GM18508 (cell line): ENCODE measurements around the gene HOXB1.
"Not testable (repeated sequence)": the region's sequence is repeated elsewhere in the genome, so short reads cannot be mapped to it uniquely, and the experiment has no call there.

Experiments
- ATAC-seq: cut with Tn5 transposase; IDR thresholded peaks from one replicate; pipeline ENCODE4 v1.9.1; 2021; ENCODE audit warnings: moderate number of reproducible peaks; ENCODE audit not compliant: insufficient read depth, unreplicated experiment

Gene HOXB1

DNA sequence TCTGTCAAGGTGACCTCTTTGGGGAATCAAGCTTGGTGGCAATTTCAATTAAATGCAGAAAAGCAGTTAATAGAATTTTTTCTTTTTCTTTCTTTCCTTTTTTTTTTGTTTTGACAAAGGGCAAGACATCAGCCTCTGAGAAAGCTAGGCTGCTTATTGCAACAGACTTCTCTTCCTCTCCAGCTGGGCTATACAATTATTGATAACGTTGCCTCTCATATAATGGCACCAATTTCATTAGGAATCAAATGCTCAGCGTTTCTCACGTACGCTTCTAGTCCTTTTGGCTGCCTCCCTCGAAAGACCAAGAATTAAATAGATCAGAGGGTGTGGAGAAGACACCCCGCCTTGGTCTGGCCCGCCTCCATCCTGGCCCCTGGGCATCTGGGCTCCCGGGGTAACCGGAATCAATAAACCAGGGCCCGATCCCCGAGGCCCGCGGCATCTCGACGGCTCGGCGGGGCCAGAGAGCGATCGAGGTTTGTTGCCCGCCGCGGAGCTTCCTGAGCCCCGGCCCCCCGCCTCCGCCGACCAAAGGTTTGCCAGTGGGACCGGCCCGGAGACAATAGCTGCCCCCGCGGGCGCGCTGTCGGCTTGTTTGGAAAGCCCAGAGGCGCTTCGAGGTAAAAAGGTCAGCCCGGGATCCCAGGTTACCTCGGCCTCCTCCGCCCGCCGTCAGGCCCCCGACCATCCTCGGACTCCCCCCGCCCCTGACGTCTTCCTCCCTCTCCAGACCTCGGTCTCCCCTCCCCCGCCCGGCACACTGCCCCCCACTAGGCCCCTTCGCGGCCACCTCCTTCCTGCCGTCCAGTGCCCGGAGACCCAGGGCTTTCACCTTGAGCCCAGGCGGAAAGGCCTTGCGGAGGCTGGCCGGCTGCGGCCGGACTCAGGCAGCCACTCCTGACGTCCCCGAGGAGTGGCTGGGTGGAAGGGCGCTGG lies 3.9 kb downstream of the HOXB1 start:
- no peak for ATAC-seq

DNA sequence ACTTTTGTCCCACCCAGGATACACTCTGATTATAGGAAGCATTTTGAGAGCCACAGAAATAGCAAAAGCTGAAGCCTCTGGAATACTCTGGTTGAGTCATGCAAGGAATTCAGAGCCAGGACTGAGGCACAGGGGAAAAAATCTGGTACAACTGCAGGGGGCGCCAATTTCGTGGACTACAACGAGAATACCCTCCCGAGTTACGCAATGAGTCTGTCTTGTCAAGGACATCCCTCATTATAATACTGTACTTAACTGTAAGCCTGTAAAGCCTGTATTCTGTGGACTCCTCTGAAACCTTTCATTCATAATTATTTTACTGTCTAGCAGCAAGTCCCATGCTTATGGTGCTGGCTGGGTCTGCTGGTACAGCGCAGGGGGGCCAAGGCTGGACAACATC lies 7.8 kb downstream of the HOXB1 start:
- no peak for ATAC-seq

DNA sequence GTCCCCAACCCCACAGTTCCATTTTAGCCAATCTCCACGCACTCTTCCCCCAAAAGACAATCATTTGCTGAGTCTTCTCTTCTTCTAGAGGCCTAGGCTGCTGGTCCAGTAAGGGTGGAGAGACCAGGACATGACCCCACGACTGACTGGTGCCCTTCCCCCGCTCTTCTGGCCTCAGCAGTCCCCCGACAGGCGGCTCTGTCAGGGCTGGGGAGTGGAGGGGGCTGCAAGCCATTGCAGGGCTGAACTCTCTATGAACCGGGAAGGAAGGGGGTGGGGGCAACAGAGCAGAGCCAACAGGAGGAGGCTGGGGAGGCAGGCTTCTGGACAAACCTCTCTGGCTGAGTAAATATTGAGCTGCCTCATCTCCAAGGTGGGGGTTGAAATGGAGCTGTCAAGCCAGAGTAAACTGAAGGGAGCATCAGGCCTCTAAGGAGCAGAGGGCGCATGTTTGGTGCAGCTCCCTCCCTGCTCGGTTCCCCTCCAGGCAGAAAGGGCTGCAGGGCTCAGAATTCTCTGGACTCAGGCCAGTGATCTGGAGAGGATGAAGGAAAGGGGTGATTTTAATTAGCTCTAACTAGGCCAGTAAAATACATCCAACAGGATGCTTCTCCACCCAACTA lies 8.7 kb downstream of the HOXB1 start:
- ATAC-seq: no peak

DNA sequence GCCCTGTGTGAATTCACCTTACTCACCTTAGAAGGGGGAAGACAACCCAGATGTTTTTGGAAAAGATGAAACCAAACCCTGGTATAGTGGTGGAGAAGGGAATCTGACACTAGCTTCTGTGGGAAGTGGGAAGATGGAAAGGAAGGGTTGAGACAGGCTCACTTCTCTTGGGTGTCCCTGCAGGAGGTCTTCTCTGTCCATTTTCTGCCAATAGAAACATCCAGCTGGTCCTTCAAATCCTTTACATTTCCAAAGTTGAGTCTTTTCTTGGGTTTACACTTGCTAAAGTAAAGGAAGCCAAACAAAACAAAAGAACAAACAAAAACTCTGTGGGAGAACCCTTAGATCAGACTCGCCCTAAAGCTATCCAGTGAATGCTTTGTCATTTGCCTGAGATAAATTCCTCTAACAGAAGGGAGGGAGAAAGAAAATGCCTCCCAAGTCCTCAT lies 10.2 kb downstream of the HOXB1 start:
- no peak for ATAC-seq

DNA sequence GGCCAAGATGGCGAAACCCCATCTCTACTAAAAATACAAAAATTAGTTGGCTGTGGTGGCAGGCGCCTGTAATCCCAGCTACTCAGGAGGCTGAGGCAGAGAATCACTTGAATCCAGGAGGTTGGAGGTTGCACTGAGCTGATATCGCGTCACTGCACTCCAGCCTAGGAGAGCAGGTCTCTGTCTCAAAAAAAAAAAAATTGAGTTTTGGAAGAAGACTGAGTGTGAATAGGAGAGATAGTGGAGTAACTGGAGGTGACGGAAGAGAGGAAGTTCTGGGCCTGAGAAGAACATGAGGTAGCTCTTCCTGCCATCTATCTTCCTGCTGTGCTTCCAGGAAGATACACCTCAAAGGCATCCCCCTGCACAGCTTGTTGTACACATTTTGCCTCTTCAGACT lies 11.4 kb downstream of the HOXB1 start:
- no peak for ATAC-seq

DNA sequence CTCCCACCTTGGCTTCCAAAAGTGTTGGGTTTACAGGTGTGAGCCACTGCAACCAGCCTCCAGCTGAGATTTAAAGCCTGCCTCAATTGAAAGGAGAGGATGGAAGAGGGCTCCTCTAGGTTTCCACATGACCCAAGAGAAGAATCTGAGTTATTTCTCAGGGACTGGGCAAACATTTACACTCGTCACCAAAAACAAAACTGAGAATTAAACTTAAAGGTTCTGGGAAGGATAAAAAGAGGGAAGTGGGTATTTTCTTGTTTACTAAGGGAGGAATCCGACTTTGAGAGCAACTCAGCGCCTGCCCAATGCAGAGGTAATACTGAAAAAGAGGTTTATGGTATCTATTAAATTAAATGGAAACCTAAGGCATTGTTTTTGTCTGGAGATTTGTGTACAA lies 13.3 kb downstream of the HOXB1 start:
- no peak for ATAC-seq

DNA sequence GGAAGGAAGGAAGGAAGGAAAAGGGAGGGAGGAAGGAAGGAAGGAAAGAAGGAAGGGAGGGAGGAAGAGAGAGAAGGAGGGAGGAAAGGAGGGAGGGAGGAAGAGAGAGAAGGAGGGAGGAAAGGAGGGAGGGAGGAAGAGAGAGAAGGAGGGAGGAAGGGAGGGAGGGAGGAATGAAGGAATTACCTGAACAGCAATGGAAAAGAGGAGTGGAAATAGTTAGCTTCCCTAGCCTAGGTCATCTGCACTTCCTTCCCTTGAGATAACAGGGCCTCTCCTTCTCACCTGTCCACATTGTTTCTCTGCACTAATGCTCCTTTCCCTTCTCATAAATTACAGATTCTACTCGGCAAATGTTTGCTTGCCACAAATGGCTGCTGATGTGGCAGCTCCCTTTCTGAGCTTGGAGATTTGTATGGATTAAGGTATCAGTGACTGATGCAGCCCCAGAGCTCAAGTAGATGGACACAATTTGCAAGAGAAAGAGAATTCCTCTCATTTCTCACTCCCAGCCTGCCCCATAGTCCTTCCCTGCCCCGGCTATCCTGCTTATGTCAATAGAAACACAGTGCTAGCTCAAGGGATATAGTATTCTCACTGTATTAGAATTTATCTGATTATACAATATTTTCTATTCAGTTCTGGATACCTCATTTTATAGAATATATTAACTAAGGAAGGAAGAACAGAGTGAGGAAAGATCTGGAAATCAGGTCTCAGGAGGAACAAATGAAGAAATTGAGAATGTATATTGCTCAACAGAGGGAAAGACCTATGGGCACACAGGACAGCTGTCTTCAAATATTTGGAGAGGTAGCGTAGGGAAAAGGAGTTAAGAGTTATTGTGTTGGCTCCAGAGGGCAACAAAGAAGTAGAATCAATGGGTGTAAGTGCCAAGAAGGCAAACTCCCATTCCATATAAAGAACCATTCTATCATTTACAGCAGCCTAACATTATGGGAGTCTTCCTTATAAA lies 14.6 kb downstream of the HOXB1 start:
- ATAC-seq: no peak

DNA sequence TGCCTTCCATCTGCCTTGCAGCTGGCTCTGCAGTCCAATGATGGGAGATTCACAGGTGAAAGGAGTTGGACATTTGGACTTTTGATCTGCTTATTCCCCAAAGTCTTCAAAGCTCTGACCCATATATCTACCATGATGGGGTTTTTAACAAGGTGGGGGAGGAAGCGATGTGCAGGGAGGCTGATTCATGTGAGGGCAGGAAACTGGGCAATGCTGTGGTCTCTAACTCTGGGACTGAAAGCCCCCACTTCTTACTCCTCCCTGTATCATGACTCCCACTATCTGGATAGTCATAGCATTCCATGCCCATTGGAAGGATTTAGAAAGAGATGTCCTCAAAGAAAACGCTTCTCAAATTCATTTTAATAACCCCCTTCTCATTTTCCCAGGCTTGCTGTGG lies 16.3 kb downstream of the HOXB1 start:
- ATAC-seq: no peak

DNA sequence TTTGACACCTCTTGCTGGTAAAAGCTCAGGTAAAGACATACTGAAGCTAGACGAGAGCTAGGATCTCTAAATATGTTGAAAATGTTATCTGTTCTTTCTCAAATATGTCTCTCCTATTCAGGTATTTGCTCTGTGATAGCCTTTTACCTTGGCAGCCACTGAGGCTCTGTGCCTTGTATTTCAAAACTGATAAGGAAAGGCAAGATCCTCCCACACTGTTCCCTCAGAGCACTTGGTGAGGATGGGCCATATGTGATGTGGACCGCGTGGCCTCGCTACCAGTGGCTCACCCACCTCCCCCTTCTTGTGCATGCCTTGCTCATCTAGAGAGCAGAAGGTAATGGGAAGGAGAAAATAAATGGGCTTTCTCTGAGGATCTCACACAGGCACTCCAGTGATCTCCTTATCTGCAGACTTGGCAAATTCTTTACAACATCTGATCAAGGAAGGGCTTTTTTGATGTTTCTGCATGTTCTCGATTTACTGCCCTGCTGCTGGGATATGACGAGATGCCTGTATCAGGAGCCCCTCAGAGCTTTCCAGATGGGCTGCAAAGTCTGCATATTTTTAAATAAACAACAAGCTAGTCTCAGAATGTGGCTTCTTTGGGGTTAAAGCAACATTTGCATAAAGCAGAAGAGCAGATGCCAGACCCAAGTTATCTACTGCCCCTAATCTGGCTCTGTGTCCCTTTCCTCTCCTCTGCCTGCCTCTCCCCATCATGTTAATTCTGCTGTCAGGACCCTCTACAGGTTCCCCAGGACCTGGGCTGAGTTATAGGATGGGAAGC lies 16.9 kb downstream of the HOXB1 start:
- no peak for ATAC-seq

DNA sequence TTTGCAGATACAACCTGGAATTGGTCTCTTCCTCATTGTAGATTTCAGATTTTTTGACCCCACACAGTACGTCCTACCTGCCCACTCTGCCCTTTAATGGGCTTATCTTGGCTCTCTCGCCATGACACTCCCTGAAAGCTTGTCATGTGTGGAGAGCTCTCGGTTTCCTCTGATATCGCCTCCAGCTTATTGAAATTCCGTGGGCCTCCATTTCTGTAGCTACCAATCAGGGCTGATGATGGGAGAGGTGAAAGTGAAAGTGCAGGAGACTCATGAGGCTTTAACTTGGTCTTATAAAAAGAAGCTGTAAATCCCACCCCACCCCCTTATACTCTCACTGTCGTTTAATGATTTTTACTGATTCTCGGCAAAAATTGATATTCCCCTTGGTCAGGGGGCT lies 17.7 kb downstream of the HOXB1 start:
- no peak for ATAC-seq

DNA sequence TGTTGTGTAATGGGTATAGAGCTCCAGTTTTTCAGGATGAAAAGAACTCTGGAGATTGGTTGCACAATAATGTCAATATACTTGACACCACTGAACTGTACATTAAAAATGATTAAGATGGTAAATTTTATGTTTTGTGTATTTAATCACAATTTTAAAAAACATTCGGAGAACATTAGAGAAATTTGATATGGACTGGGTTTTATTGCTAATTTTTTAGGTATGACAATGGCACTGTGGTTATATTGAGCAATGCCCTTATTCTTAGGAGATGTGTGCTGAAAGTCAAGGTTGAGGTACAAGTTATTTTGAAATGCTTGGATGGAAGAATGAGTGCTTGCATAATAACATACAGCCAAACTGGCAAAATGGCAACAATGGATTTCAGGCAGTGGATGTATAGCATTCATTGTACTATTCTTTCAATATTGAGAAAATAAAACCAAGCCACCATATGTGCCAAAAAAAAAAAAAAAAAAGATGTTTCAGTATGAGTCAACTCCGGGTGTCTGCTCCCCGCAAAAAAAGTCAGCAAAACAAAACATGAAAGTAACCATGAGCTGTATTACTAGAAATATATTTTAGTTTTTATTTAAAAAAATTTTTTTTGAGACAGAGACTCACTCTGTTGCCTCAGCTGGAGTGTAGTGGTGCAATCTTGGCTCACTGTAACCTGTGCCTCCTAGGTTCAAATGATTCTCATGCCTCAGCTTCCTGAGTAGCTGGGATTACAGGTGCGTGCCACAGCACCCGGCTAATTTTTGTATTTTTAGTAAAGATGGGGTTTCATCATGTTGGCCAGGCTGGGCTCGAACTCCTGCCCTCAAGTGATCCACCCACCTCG lies 19.8 kb downstream of the HOXB1 start:
- ATAC-seq: no peak

DNA sequence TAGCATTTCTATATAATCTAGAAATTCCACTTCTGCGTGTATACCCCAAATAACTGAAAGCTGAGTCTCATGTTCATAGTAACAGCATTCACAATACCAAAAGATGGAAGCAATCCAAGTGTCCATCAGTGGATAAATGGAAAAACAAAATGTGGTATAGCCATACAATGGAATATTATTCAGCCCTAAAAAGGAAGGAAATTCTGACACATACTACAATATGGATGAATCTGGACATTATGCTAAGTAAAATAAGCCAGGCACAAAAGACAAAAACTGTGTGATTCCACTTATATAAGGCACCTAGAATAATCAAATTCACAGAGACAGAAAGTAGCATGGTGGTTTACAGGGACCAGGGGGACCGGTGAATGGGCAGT lies 20.4 kb downstream of the HOXB1 start:
- no peak for ATAC-seq

DNA sequence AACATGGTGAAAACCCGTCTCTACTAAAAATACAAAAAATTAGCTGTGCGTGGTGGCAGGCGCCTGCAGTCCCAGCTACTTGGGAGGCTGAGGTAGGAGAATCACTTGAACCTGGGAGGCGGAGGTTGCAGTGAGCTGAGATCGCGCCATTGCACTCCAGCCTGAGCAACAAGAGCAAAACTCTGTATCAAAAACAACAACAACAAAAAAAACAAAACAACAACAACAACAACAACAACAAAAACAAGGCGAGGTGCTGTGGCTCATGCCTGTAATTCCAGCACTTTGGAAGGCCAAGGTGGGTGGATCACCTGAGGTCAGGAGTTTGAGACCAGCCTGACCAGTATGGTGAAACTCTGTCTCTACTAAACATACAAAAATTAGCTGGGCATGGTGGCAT lies 21.1 kb downstream of the HOXB1 start:
- not testable (repeated sequence) for ATAC-seq

DNA sequence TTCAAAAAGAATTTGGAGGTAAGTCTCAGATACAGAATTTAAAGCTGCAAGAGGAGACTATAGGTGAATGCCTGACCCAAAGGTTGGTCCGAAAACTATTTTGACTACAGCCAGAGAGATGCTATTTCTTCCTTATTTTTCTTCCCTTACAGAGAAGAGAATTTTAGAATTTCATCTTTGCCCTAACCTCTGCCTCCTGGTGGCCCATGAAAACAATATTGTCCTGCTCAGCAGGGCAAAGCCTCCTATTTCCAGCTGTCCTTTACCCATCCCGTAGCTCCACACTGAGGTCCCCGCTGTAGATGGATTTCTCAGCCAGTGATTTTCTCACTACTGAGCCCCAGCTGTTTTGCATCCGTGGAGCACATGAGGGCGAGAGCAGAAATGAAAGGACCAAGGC lies 24.6 kb downstream of the HOXB1 start:
- no peak for ATAC-seq

DNA sequence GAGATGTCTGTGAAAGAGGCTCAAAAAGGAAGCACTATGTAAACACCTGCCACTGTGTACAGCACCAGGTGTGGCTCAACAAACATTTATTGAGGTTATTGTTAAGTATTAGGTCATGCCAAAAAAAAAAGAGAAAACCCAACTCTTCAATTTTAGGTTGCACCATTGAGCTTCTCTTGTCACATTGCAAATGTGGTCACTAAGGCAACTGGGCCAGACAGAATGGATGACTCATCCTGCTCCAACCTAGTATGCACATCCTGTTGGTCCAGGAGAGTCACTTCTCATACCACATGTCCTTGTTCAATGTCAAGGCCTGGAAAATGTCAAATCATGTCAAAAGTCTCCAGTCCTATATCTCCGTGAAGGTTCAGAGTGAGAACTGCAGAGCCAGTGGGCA lies 25.0 kb downstream of the HOXB1 start:
- ATAC-seq: peak; percentile 56

DNA sequence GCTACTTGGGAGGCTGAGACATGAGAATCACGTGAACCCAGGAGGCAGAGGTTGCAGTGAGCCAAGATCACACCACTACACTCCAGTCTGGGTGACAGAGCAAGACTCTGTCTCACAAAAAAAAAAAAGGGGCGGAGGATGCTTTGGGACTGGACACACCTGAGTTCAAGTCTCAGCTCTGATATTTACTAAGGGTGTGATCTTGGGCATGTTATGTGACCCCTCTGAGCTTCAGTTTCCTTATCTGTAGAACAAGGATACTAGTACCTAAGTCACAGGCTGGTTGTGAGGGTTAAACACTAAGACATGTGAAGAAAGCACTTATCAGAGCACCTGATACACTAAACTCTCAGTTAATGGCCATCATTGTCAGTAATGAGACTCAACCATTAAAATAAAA lies 25.9 kb downstream of the HOXB1 start:
- ATAC-seq: no peak

DNA sequence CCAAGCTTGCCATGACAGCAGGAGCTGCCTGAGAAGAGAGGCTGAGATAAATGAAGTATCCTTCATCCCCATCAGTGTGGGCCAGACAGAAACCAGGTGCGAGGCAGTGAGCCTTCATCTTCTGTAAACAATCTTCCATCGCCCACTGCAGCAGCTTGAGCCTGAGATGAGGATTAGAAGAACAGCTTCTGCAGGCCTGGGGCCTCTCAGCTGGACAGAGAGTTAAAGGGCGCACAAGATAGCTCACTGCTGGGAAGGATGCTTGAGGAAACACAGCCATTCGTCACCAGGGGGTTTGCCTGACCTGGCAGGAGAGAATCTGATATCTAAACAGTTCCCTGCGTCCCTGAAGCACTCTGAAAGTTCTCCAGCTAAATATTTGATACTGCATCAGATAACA lies 27.1 kb downstream of the HOXB1 start:
- no peak for ATAC-seq

DNA sequence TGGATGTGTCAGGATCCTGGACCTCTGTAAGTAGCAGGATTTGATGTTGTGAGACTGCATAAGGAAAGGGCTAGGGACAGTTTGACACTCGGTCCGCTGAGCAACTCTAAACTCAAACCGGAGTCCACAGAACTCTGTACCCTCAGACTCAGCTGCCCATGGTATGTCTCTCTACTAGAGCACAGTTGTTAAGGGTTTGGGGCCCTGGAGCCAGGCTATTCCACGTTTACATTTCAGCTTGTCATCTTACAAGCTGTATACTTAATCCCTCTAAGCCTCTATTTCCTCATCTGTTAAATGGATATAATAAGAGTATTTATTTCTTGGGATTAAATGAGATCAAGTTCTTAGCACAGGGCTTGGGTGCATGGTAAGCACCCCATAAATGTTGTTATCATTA lies 27.9 kb downstream of the HOXB1 start:
- ATAC-seq: no peak

DNA sequence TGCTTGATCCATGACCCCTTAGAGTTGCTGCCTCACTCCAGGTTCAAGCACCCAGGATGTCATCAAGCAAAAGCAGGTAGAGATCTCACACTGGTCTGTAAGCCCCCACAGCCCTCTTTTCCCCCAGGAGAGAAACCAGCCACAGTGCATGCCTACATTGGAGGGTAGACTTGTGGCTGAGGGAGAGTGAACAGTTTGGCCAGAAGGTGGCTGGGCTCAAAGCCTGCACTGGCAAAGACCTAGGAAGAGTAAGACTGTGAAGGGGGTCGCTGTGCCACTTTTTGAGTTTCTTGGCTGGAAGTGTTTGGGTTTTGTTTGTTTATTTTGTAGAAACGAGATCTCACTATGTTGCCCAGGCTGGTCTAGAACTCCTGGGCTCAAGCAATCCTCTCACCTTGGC lies 28.5 kb downstream of the HOXB1 start:
- no peak for ATAC-seq
